ENCODE measurements around the gene SNX19. TPM values are rescaled to one million over a fixed set of nuclear protein-coding genes. Genes with fewer than 3 reads are reported as not detected.
"Not testable (repeated sequence)": the region's sequence is repeated elsewhere in the genome, so short reads cannot be mapped to it uniquely, and the experiment has no call there.

The SNX19 gene
- polyA plus RNA-seq, 1 donor, result 52.1 TPM

DNA sequence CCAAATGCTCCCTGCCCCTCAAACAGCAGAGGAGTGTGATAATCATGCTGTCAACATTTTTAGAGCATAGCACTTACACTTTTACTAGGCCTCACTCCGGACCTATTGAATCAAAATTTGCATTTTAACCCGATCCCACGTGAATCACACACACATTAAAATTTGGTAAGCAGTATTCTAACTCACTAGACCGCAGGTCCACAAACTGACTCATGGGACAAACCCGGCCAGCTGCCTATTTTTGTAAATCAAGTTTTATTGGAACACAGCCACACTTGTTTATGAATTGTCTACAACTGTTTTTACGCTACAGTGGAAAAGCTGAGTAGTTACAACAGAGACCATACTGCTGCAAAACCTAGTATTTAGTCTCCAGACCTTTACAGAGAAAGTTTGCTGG, 43.3 kb downstream of the SNX19 start:
- DNase-seq, result no peak

DNA sequence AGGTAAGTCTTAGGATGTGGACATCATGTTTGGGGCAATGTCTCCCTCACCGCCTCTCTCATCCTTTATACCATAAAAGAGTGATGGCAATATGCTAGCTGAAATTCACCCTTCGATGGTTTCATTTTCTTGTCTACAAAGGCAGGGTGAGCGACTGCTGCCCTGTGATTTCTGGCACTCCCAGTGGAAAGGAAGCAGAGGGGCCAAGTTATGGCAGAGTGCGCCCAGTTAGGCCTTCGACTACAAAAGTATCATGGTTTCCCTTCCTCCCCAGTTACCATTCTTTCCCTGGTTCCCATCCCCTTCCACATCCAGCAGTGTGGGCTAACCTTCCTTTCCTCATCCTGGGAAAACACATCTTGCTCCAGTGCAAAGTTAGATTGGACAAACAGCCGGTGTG, 43.8 kb downstream of the SNX19 start:
- DNase-seq, result no peak

DNA sequence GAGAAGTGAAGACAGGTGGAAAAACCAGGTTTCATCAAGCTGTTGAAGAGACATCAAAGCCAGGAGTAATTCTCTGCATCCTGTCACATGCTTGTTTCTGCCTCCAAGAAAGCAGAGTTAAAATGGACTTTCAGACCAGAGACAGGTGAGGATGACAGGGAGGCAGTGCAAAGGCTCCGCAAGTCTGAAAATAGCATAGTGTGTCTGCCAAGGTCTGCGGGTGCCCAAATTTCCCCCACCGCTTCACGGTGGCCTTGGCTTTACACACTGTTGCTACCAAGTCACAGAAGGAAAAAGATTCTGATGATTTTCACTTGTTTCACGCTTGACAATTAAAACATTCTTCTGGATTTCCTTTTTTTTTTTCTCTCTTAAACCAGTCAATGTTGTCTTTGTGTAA, 44.2 kb downstream of the SNX19 start:
- DNase-seq, result no peak

DNA sequence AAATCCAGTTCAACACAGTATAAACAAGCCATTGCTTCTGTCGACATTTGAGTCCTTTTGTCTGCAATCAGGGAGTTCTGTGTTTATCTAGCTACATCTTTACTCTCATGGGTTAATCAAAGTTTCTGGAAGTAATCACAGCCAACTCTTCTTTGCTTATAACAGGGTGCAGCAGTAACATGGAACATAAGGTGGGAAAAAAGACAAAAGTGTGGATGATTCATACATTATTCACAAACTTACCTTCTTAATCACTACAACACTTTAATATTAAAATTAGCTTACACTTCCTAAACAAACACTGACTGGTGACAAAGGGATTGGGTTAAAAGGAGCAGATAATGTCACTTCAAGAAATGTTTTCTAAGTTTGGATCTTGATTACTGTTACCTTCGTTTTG, 44.7 kb downstream of the SNX19 start:
- no peak for DNase-seq

DNA sequence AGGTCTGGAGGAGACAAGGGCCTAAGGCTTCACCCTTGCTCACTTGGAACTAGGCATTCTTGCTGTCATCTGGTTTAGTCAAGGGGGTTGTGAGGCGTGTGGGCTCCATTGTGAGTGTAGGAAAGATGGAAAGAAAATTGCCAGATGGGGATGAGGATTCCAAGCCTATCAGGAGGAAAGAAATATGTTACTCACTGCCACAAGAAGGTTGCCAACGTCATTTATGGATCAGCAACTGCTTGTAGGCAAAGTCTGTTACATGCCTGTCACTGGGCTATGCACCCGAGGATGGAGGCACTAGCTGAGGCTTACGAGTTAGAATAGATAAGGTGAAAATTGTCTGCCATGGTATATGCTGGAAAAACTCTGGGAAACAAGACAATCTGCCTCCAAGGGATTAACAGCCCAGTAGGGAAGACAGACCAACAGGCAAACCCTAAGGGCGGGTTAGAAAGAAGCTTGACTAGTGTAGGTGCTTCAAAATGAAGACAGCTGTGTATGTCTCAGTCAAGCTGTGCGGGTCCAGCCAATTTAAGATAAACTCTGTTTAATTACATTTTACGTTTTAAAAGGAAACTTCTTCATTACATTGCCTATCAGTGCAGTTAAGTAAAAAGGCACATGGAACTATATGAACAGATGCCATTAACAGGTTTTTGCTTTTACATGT, 47.4 kb downstream of the SNX19 start:
- no peak for DNase-seq

DNA sequence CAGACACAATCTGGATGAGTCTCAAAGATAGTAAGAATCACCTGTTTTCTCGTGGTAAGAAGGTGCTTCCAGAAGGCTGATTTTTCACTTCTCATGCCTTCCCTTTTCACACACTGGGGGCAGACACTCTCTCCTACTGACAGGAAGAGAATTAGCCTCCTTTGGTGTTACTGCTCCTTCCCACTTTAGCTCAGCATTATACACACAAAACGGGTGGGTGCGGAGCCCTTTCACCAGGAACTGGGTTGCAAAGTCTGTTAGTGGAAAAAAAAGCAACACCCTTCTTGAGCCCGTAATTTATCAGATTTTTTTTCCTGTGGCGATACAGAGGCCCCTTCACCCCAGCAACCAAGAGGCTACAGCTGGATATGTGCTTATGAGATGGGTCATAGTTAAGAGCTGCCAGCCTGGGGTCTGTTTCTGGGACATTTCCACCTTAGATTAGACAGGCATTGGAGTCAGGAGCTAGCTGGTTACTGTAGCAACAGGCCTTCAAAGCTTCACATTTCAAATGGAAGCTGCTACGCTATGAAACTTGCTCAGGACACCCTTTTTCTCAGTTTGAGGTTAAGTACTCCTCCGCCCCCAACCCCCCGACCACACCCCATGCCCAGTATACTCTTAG, 48.1 kb downstream of the SNX19 start:
- no peak for DNase-seq

DNA sequence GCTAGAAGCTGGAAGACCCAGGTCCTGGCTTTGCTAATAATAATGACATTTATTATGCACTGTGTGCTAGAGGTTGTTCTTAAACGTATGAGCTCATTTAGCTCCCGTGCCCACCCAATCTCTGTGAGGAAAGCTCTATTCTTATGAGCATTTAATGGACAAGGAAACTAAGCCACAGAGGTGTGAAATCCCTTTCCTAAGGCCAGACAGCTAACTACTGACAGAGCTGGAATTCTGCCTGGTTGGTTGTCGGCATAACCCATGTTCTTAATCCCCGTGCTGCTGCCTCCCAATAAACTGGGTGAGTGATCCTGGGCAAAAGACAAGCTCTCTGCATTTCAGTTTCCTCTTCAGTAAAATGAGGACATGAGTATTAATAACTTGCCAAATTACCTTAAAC, 49.4 kb downstream of the SNX19 start:
- no peak for DNase-seq

DNA sequence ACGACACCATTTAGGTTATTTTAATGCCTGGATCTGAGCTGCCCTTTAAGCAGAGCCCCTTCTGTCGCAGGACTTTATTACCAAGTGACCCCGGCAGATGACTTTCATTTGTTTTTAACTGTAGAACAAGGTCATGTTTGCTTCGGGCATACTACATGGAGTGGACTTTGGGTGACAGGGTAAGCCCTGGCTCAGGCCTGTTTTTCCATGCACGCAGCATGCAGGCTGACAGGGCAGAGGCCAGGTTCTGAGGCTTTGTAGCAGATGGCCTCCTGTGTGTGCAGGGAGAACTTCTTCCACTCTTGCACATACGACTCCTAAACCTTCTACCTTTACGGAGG, 50.5 kb downstream of the SNX19 start:
- DNase-seq, result no peak

DNA sequence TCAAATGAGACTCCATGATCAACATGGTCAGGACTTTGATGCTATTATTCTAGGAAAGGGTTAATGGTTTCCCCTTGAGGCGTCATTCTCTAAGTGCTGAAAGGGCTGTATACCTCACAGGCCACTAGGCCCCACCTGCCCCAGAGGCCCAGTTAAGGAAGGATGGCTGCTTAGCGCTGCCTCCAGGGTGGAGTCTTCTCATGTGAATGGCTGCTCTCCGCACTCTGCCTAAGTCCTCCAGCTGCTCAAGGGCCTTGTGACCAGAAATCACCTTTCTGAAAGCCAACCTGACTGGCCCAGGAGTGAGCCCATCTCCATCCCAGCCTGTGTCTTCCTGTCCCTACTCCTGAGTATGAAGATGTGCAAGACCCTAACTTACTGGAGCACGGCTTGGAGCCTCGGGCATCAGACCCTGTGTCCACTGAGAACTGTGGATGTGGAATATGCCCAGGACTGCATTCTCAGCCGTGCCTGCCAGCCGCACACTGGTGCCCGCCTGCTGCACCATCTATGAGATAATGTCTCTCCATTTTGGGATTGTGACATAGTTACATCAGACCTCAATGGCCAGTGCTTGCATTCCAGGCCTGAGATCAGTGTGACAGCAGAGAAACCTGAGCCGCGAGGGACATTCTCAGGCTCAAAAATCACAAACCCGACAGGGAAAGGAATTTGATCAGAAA, 51.0 kb downstream of the SNX19 start:
- peak; percentile 43 for DNase-seq

DNA sequence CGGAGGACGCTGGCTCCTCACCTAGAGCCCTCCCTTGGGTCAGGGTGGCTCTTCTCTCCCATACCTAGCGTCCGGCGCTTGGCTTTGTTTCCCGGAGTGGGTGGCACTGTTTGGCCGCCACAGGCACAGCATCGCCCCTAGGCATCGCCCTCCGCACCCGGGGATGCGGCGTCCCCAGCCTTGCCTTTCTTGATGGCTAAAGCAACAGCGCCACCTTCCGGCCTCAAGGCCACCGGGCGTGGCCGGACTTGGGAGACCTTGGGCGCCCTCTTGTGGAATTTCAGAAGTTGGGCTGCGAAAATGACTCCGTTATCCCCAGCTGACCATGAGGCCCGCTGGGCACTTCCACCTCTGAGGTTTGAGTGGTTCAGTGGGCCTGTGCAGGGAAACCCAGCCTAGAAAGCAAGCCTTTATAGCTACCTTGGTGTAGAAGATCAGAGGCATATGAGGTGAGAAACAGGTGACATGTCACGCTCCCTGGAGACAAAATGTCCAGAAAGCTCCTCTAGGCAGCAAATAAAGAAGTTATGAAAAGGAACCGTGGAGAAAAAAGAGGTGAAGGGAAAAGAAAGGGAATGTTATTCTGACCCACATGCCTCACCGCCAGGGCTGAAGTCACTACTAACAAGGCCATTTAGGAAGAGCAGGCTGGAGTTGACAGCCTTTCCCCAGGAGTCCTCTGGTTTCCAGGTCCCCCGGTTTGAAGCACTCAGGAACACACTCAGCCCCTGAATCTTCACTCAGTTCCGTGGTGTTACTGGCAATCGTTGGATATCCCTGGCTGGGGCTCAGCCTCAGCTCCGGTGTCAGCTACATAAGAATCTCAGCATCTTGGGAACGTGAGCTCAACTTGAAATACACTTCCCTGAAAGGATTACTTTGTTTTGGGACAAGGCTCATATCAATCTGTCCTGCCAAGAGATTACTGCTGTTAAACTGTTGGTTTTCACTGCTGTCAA, 54.1 kb downstream of the SNX19 start:
- DNase-seq, result peak; percentile 92

DNA sequence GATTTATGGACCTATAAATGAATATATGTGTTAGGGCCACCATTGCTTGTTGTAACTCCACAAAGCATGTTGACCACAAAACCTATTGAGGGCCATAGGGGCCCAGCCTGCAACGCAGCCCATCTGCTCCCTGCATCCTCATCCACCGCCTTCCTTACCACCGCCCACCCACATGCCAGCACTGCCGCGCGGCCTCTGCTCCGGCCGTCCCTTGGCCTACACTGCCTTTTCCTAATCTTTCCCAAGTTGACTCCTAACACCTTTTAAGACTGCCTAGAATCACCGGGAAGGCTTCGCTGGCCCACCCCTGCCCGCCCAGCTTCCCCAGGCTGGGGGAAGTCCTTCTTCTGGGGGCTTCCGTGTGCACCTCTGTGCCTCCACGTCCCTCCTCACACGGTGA, 55.0 kb downstream of the SNX19 start:
- DNase-seq, result no peak

DNA sequence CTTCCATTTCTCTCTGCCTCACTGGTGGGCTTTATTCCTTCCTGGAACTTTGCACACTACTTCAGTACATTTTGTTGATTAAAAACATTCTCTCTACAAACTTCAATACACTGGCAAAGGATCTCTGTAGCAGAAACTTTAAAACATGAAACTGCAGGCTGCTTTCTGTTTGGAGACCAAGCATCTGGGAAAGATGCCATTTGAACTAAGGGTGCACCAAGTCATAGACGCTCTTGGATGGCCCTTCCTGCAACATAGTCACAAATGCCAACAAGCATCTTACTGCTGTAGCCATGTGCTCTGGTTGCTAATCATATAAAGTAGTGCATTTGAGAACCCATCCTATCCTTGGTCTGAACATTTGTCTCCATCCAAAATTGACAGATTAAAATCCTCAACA, 56.4 kb downstream of the SNX19 start:
- no peak for DNase-seq

DNA sequence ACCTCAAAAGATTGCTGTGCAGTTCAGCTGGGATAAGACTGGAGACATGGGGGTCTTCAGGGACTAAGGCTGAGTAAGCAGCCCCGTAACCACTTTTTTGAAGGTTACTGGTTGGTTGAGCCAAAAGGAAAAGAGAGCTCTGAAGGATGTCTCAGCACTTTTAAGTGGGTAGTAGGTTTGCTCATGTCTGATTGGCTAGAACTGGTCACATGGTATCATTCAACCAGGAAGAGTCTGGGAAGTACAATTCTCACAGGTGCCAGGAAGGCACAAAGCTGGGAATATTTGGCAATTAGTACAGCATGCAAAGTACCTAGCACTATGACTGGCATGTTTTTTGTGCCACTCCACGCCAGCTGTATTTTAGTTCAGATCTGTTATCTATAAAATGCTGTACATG, 58.1 kb downstream of the SNX19 start:
- no peak for DNase-seq

DNA sequence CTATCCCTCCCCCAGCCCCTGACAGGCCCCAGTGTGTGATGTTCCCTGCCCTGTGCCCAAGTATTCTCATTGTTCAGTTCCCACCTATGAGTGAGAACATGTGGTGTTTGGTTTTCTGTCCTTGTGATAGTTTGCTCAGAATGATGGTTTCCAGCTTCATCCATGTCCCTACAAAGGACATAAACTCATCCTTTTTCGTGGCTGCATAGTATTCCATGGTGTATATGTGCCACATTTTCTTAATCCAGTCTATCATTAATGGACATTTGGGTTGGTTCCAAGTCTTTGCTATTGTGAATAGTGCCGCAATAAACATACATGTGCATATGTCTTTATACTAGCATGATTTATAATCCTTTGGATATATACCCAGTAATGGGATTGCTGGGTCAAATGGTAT, 60.6 kb downstream of the SNX19 start:
- not testable (repeated sequence) for DNase-seq

DNA sequence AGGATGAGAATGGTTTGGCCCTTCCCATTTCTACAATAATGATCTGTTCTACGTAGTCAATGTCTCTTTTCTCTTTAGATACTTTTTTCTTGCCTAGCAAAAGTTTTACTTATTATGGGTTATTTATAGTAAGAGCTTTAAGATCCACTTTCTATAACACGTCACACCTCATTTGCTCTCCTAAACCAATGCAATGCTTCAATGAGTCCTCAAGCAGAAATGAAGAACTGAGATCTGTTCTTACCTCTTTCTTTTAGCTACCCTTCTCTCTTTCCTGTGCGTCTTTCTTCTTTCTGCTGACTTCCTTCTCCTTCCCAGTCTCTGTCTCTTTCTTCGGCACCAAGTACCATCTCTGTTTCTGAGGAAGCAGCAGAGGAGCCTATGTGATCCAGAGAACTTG, 61.8 kb downstream of the SNX19 start:
- DNase-seq, result no peak

DNA sequence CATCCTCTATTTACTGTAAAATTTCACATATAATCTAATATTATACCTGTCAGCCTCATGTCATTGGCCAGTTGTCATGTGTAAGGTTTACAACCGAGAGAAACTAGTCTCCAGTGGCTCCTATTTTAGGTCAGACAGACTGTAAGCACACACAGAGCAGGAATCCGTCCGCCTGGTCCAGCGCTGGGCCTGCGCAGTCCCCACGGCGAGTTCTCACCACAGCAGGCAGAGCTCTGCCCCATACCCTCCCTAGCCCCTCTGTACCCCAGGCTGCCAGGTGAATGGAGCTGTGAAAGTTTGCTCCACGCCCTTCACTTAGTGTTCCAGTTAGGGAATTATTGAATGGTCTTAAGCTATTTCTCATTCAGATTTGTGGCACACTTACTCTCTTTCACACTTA, 63.7 kb downstream of the SNX19 start:
- no peak for DNase-seq

DNA sequence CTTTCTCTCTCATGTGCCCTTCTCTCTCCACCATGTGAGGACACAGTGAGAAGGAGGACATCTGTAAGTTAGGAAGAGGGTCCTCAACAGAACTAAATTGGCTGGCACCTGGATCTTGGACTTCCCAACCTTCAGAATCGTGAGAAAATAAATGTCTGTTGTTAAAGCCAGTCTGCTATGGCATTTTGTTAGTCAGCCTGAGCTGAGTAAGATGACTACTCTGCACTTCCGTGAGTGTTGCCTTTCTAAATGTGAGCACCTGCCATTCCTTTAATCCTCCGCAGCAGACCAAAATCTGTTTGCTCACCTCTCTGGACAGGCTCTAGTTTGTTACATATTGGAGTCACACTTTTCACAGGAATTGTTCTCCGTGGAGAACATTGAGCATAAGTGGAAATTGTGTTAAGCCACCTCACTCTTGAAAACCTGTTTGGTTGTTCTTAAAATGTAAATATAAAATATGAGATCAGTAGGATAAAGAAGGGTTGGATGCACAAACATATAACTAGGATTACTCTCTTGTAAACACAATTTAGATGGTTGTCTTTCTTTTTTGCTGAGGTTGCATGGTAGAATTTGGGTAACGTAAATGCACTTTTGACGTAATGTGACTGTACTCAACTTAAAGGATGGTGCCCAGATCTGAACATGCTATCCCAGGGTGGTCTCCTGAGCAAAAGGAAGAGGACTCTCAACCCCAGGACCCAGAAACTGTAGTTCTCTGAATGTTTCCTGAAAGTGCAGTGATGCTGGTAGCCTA, 65.9 kb downstream of the SNX19 start:
- DNase-seq, result no peak

DNA sequence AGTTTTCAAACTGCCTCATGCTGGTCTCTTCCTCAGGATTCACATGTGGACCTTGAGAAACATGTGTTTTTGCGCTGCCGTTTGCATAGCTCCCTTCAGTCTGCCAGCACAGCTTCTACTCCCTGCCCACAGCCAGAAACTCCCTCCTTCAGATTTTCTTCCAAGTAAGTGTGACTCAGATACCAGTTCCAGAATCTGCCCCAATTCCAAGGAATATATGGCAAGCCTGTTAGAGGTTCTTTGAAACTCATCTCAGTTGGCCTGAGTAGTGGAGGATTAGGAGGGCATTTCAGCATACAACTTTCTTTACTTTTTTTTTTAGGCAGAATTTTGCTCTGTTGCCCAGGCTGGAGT, 67.1 kb downstream of the SNX19 start:
- no peak for DNase-seq

DNA sequence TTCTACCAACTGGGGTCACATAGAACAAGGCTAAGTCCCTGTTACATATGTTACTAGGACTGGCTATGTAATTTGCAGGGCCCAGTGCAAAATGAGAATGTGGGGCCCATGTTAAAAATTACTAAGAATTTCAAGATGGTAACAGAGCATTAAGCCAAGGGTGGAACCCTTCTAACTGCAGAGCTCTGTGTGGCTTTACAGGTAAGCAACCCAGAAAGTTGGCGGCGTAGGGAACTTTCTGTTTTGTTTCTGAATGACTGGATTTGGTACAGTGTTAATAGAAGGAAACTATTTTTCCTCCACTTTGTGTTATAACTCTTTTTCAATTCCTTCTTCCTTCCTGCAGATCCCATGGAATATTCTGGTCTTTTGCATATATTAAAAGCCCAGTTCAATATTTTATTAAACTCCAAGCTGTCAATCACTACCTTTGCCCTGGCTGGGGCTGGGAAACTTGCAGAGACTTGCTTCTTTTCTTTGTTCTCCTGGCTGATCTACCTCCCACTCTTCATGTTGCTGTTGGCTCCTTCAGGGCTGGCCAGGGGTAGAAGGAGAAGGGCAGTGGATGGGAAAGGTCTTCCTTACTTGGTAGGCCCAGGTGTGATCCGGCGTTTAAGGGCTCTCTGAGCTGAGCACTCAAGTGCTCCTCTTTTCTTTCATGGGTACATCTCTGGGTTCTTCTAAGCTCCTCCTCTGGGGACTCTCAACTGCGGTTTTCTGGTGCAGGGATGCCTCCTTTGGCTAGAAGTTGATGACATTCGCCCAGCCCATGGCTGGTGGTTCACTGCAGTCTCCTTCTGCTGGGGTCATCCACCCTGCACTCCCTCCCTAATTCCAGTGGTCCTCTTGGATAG, 67.7 kb downstream of the SNX19 start:
- no peak for DNase-seq

DNA sequence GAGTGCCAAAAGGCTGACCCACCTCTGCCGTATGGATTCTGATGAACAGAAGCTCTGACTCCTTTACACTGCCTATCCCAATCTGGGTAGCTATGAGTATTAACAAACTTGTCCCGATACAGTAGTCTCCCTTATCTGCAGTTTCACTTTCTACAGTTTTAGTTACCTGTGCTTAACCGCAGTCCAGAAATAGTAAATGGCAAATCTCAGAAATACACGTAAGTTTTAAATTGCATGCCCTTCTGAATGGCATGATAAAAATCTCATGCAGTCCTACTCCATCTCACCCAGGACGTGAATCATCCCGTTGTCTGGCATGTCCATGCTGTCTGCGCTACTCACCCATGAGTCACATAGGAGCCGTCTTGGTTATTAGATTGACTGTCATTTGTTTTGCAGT, 68.8 kb downstream of the SNX19 start:
- DNase-seq, result no peak

DNA sequence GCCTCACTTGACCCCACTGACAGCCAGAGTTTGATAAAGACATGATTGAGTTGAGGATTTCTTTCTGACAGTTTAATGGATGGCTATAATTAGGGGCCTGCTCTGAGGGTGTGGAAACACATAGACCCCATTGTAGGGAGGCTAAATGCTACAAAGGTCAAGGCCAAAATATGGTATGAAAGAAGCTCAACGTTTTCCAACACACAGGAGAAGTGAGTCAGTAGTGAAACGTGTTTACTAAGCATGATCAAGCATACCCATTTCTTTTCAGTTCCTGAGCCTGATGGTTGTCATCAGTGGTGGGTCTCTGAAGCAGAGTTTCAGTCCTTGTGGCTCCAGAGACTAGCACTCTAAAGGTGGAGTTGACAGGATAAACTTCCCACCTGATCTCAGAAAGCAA, 69.7 kb downstream of the SNX19 start:
- no peak for DNase-seq

Measured in left kidney (tissue), 2 donors.